ENCODE data around the gene CFAP97D1. TPM values are rescaled to one million over a fixed set of nuclear protein-coding genes. Genes with fewer than 3 reads are reported as not detected.
"Not testable (repeated sequence)": the region's sequence is repeated elsewhere in the genome, so short reads cannot be mapped to it uniquely, and the experiment has no call there.

The CFAP97D1 gene
- total RNA-seq, 2 experiments from 2014 or later = 0.07 TPM; not detected in 1

GRCh38 chr17:43789482-43789881, 9.2 kb downstream of the CFAP97D1 start:
- POLR2A ChIA-PET = no interaction called here
- intact Hi-C loops (cut with micrococcal nuclease) = no loop called here

GRCh38 chr17:43790311-43790940, 10.2 kb downstream of the CFAP97D1 start:
- POLR2A ChIA-PET = no interaction called here
- H3K4me3 Mint-ChIP-seq = no peak overlapping the region
- CTCF ChIA-PET = interaction anchor here (1.3 to 1.7 kb wide), 2 partner anchors 24 to 56 kb away, joined by 7 to 8 read pairs; partner anchors contain the start of gene CD300LG
- no peaks in the 10 kb centered on the region for H3K36me3 Mint-ChIP-seq (ENCODE audit: low read depth)
- no peak overlapping the region for H3K27ac Mint-ChIP-seq
- DNase-seq = no peak
- no peaks in the 10 kb centered on the region for H3K9me3 Mint-ChIP-seq
- intact Hi-C loops (cut with micrococcal nuclease) = no loop called here
- peaks cover 4% of the 10 kb centered on the region for H3K4me1 Mint-ChIP-seq (ENCODE audit: low read depth)
- no peak for TF ChIP-seq CTCF (IDR thresholded peaks at IDR 0.05)
- peaks cover 17% of the 10 kb centered on the region for H3K27me3 Mint-ChIP-seq
- ATAC-seq = no peak

More at GRCh38 chr17:43789482-43789881, 9.2 kb downstream of the CFAP97D1 start:
- no peak for TF ChIP-seq CTCF (IDR thresholded peaks at IDR 0.05)
- DNase-seq (no peak), ATAC-seq (no peak)
- H3K9me3 Mint-ChIP-seq = no peaks in the 10 kb centered on the region
- CTCF ChIA-PET = interaction anchor here (1.3 to 1.7 kb wide), 2 partner anchors 23 to 57 kb away, joined by 7 to 8 read pairs; partner anchors contain the start of gene CD300LG
- no peak overlapping the region for H3K4me3 Mint-ChIP-seq
- H3K4me1 Mint-ChIP-seq (ENCODE audit: low read depth) = peaks cover 4% of the 10 kb centered on the region
- H3K27me3 Mint-ChIP-seq = peaks cover 14% of the 10 kb centered on the region
- H3K36me3 Mint-ChIP-seq (ENCODE audit: low read depth) = no peaks in the 10 kb centered on the region
- H3K27ac Mint-ChIP-seq = no peak overlapping the region

- TF ChIP-seq CTCF (IDR thresholded peaks at IDR 0.05) = no peak
- Mint-ChIP-seq H3K4me3 (no peak overlapping the region), H3K27me3 (peaks cover 20% of the 10 kb centered on the region), H3K4me1 (ENCODE audit: low read depth) (peaks cover 4% of the 10 kb centered on the region), H3K27ac (no peak overlapping the region), H3K36me3 (ENCODE audit: low read depth) (no peaks in the 10 kb centered on the region), H3K9me3 (no peaks in the 10 kb centered on the region)
- POLR2A ChIA-PET = no interaction called here
- CTCF ChIA-PET = no interaction called here
- ATAC-seq (peak; percentile 30), DNase-seq (no peak)
- intact Hi-C loops (cut with micrococcal nuclease) = no loop called here
Measured at GRCh38 chr17:43791589-43791988, 11.4 kb downstream of the CFAP97D1 start.

DNA sequence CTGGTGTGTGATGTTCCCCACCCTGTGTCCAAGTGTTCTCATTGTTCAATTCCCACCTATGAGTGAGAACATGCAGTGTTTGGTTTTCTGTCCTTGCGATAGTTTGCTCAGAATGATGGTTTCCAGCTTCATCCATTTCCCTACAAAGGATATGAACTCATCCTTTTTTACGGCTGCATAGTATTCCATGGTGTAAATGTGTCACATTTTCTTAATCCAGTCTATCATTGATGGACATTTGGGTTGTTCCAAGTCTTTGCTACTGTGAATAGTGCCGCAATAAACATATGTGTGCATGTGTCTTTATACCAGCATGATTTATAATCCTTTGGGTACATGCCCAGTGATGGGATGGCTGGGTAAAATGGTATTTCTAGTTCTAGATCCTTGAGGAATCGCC, 12.4 kb downstream of the CFAP97D1 start:
- intact Hi-C loops (cut with micrococcal nuclease); H3K4me3 Mint-ChIP-seq; H3K36me3 Mint-ChIP-seq (ENCODE audit: low read depth); CTCF ChIA-PET; H3K27ac Mint-ChIP-seq; H3K9me3 Mint-ChIP-seq; DNase-seq; ATAC-seq; POLR2A ChIA-PET; H3K4me1 Mint-ChIP-seq (ENCODE audit: low read depth): not testable (repeated sequence)
- H3K27me3 Mint-ChIP-seq = peaks cover 22% of the 10 kb centered on the region

DNA sequence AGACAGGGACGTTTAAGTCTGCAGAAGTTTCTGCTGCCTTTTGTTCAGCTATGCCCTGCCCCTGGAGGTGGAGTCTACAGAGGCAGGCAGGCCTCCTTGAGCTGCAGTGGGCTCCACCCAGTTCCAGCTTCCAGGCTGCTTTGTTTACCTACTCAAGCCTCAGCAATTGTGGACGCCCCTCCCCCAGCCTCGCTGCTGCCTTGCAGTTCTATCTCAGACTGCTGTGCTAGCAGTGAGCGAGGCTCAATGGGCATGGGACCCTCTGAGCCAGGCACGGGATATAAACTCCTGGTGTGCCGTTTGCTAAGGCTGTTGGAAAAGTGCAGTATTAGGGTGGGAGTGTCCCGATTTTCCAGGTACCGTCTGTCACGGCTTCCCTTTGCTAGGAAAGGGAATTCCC, 17.8 kb downstream of the CFAP97D1 start:
- POLR2A ChIA-PET; H3K4me3 Mint-ChIP-seq; H3K36me3 Mint-ChIP-seq (ENCODE audit: low read depth); H3K4me1 Mint-ChIP-seq (ENCODE audit: low read depth); H3K9me3 Mint-ChIP-seq; intact Hi-C loops (cut with micrococcal nuclease); ATAC-seq; DNase-seq; H3K27ac Mint-ChIP-seq: not testable (repeated sequence)
- CTCF ChIA-PET = interaction anchor here (1.4 kb wide), 1 partner anchor 31 kb away, joined by 3 read pairs; no protein-coding TSS in a partner anchor
- peaks cover 30% of the 10 kb centered on the region for H3K27me3 Mint-ChIP-seq

DNA sequence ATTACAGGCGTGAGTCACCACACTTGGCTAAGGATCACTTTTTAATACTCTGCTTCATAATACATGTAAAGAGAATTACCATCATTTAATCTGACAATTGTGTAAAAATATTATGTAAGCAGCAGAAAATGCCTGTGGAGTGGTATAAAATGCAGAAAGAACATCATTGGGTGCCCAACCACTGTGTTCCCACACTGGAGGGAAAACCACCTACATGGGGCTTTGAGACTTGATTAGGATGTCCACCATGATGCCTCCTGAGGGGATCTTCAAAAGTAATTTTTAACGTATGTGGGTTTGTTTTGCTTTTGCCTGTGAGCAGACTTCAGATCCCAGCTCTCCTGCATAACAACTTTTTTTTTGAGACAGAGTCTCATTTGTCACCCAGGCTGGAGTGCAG, 18.8 kb downstream of the CFAP97D1 start:
- ChIA-PET CTCF (interaction anchor here (1.2 to 2.6 kb wide), 2 partner anchors 33 to 79 kb away, joined by 5 to 13 read pairs; no protein-coding TSS in a partner anchor), POLR2A (no interaction called here)
- intact Hi-C loops (cut with micrococcal nuclease) = no loop called here
- Mint-ChIP-seq H3K4me3 (no peak overlapping the region), H3K4me1 (ENCODE audit: low read depth) (no peaks in the 10 kb centered on the region), H3K36me3 (ENCODE audit: low read depth) (no peaks in the 10 kb centered on the region), H3K9me3 (no peaks in the 10 kb centered on the region), H3K27me3 (peaks cover 23% of the 10 kb centered on the region), H3K27ac (no peak overlapping the region)
- ATAC-seq (no peak), DNase-seq (no peak)
- TF ChIP-seq CTCF (IDR thresholded peaks at IDR 0.05) = no peak

All from activated CD8-positive, alpha-beta T cell treated with anti-CD3 and anti-CD28 coated beads for 36 hours (primary cell).